GM19239 (cell line): ENCODE data around the gene SYNDIG1.

Source experiments
- DNase-seq: peaks from one replicate; pipeline ENCODE4 v3.0.0; 2011; ENCODE audit warnings: low spot score; ENCODE audit not compliant: insufficient read length
- FAIRE-seq: peaks from 2 replicates; lab custom pipeline; 2011; peaks lifted over from hg19 to GRCh38; lab: Jason Lieb, UNC

Gene SYNDIG1

GRCh38 chr20:24518515-24518914, 49.1 kb downstream of the SYNDIG1 start:
- FAIRE-seq (no peak), DNase-seq (no peak)

- no peak for DNase-seq
- no peak for FAIRE-seq
These were observed 50.0 kb downstream of the SYNDIG1 start for GRCh38 chr20:24519476-24519875.

DNA sequence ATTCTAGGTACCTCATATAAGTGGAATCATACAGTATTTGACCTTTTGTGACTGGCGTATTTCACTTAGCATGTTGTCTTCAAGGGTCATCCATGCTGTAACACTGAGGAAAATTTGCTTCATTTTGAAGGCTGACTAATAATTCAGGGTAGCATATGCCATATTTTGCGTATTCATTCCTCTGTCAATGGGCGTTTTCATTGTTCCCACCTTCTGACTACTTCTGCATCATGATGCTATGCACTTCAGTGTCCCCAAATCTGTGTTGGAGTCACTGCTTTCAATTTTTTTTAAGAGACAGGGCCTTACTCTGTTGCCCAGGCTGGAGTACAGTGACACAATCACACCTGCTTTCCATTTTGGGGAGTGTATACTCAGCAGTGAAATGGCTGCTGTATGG, 51.6 kb downstream of the SYNDIG1 start:
- FAIRE-seq: no peak

GRCh38 chr20:24522452-24523330, 53.3 kb downstream of the SYNDIG1 start:
- DNase-seq: no peak
- FAIRE-seq: no peak

More for the DNA sequence above, 51.6 kb downstream of the SYNDIG1 start:
- DNase-seq: no peak

GRCh38 chr20:24523661-24524060, 54.2 kb downstream of the SYNDIG1 start:
- FAIRE-seq: no peak

DNA sequence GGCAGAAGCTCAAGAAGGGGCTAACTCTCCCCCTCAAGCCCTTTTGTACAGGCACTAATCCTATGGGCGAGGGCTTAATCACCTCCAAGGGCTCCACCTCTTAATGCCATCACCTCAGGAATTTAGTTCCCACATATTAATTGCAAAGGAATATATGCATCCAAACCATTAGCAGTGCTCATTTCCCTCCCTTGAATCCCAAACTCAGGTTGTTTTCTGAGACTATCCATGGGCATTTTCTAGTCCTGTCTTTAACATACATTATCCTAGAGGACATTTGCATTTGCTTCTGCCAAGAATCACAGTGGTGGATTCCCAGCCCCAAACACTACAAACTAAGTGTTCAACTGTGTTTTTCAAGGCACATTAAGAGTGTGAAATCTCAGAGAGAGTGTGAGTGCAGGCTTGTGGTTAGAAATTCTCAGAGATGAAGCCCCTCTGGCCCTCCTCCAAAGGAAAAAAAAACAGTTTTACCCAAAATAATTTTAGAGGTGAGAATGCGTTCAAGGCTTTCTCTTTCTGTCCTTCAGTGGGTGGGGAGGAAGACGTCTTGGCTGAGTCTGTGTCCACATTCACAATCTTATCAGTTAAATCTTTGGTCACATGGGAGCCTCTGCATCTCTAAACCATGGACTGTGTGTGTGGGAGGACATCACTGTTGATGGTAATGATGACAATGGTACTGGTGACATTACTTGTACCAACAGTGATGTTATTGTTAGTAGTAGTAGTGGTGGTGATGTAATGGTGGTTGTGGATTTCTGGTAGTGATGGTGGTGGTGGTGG, 59.3 kb downstream of the SYNDIG1 start:
- FAIRE-seq (no peak), DNase-seq (no peak)

More at GRCh38 chr20:24523661-24524060, 54.2 kb downstream of the SYNDIG1 start:
- DNase-seq: no peak

DNA sequence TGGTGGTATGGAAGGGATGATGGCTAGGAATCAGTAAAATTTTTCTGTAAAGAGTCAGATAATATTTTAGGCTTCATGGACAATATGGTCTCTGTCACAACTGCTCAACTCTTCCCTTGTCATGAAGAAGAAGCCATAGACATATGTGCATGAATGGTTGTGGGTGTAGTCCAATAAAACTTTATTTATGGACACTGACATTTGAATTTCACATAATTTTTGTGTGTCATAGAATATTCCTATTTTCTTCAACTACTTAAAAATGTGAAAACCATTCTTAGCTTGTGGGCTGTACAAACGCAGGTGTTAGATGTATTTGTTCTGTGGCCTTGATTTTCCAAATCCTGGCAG, 59.9 kb downstream of the SYNDIG1 start:
- DNase-seq: no peak
- FAIRE-seq: no peak

GRCh38 chr20:24530131-24530680, 60.8 kb downstream of the SYNDIG1 start:
- FAIRE-seq (no peak), DNase-seq (no peak)

- DNase-seq: no peak
- FAIRE-seq: no peak
These were observed 61.8 kb downstream of the SYNDIG1 start for GRCh38 chr20:24531202-24531601.

GRCh38 chr20:24531631-24532419, 62.4 kb downstream of the SYNDIG1 start:
- DNase-seq (no peak), FAIRE-seq (no peak)

DNA sequence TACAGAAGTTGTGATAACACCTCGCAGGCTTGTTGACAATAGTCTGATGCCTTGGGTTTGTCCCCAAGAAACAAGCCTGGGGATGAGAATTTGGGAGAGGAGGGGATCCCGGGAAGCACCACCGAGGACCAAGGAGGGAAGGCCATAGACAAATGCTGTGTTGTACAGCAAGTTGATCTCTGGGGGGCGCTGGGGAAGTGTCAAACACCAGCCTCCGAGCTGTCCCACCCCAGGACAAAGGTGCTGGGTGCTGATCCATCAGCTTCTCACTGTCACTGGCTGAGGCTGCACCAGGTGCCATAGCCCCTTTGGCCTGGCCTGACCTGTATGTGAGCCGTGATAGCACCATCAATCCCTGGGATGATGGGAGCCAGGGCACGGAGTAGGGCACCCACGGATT, 64.0 kb downstream of the SYNDIG1 start:
- DNase-seq (no peak), FAIRE-seq (no peak)

GRCh38 chr20:24534282-24534681, 64.9 kb downstream of the SYNDIG1 start:
- no peak for DNase-seq

DNA sequence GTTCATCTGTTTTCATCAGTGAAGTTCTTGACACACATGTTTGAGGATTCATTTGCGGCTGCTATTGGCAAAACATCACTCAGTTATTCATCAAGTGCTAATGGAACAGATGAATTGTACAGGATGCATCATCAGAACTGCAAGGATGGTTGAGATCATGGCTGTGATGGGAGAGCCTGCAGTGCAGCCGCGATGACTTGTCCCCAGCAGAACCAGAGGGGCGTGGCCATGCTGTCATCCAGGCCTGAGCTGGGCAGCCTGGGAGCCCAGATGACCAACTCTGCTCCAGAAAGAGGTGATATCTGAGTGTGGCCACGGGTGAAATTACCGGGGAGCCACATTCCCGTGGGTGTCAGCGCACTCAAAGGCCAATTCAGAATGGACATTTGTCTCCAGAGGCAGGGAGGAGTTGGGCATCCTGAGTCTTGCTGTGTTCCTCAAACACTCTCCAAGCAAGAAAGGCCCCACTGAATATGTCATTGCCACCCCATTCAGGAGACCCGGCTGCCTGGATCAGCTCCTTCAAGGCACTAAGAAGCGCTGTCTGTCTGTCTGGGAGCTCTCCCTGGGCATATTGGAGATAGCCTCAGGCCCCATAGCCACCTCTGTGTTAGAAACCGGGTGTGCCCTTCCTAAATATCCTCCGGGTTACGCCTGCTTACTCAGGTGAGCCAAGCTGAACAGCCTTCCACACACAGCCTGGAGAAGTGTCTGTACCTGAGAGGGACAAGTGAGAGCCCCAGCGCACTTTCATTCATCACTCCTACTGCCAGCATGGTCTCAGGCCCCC, 66.7 kb downstream of the SYNDIG1 start:
- DNase-seq (no peak), FAIRE-seq (no peak)

More at GRCh38 chr20:24534282-24534681, 64.9 kb downstream of the SYNDIG1 start:
- no peak for FAIRE-seq

- no peak for FAIRE-seq
These were observed 67.8 kb downstream of the SYNDIG1 start for GRCh38 chr20:24537210-24537609.

GRCh38 chr20:24542721-24543120, 73.3 kb downstream of the SYNDIG1 start:
- DNase-seq (no peak), FAIRE-seq (no peak)

More at GRCh38 chr20:24537210-24537609, 67.8 kb downstream of the SYNDIG1 start:
- DNase-seq: no peak

DNA sequence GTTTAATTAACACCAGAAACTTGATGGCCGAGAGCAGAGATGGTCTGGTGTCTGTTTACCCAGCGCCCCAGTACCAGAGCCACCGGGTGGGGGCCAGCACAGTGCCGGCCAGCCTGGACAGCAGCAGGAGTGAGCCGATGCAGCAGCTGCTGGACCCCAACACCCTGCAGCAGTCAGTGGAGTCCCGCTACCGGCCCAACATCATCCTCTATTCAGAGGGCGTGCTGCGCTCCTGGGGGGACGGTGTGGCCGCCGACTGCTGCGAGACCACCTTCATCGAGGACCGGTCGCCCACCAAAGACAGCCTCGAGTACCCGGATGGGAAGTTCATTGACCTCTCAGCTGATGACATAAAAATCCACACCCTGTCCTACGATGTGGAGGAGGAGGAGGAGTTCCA, 73.7 kb downstream of the SYNDIG1 start:
- no peak for FAIRE-seq

DNA sequence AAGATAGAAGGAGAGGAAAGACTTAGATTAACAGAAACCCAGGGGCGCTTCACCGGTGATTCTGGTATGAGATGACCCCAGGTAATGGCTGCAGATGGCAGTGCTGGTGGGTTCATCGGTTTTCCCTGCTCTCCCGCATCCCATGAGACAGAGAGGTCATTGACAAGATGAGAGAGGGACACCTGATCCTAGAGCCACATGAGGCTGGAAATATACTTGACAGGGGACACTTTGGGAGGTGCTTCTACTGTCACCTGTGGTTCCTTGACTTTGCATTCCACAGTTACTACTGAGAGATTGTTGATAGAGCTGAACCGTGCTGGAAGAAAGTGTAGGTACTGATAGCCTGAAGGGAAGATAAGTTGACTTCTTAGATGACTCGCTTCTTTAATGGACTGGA, 74.3 kb downstream of the SYNDIG1 start:
- no peak for DNase-seq
- no peak for FAIRE-seq

More for the DNA sequence above, 73.7 kb downstream of the SYNDIG1 start:
- DNase-seq: no peak

GRCh38 chr20:24544371-24544770, 74.9 kb downstream of the SYNDIG1 start:
- no peak for DNase-seq
- no peak for FAIRE-seq

- no peak for DNase-seq
- FAIRE-seq: no peak
These were observed 75.7 kb downstream of the SYNDIG1 start for GRCh38 chr20:24545168-24545567.
